Activated naive CD4-positive, alpha-beta T cell treated with anti-CD3 and anti-CD28 coated beads for 36 hours (primary cell): Measurements from ENCODE around the gene SPG7. TPM values are rescaled to one million over a fixed set of nuclear protein-coding genes. Genes with fewer than 3 reads are reported as not detected.
A peak's percentile ranks its signal among the peaks of the same experiment; 100 is the strongest.

ENCODE experiments used
- CTCF ChIA-PET: fragments of 350-600 bp; sonication (Branson Sonifier 250); formaldehyde crosslinking; loops from one replicate; lab custom pipeline; 2021; ENCODE audit warnings: antibody characterized with exemption; lab: Charles Lee
- DNase-seq: peaks from one replicate; pipeline ENCODE4 v3.0.0-alpha.2; 2020
- H3K27ac Mint-ChIP-seq: one replicate; pipeline ENCODE4 v1.8.0; 2021; ENCODE audit warnings: mild to moderate bottlenecking, mixed read lengths
- H3K27me3 Mint-ChIP-seq: one replicate; pipeline ENCODE4 v1.8.0; 2021; ENCODE audit warnings: low read depth, mixed read lengths
- H3K36me3 Mint-ChIP-seq: one replicate; pipeline ENCODE4 v1.8.0; 2021; ENCODE audit warnings: low read depth, mixed read lengths
- H3K4me1 Mint-ChIP-seq: one replicate; pipeline ENCODE4 v1.8.0; 2021; ENCODE audit warnings: low read depth, mixed read lengths
- H3K4me3 Mint-ChIP-seq: one replicate; pipeline ENCODE4 v1.8.0; 2021; ENCODE audit warnings: mild to moderate bottlenecking, moderate library complexity, mixed read lengths
- H3K9me3 Mint-ChIP-seq: one replicate; pipeline ENCODE4 v1.8.0; 2021; ENCODE audit warnings: mixed read lengths
- intact Hi-C: fragments of 100-400 bp; cut with micrococcal nuclease; formaldehyde crosslinking; loops from one replicate; pipeline ENCODE4 v1.15.1; 2023
- total RNA-seq, 2 experiments: library from RNA; stranded (reverse); gene quantifications; one replicate each; pipeline ENCODE4 v1.2.3, GENCODE V29; 2021

Gene SPG7
- total RNA-seq, 2 experiments from 2014 or later = 62.4 to 67.7 TPM

- H3K27me3 Mint-ChIP-seq = no peaks in the 10 kb centered on the region
- peaks cover 22% of the 10 kb centered on the region for H3K36me3 Mint-ChIP-seq
- DNase-seq = peak; percentile 90
- peak overlapping the region; percentile 96 for H3K4me3 Mint-ChIP-seq
- peaks cover 64% of the 10 kb centered on the region for H3K4me1 Mint-ChIP-seq
- H3K9me3 Mint-ChIP-seq = no peaks in the 10 kb centered on the region
- intact Hi-C loops = loop anchor here (1.0 to 2.0 kb wide), 3 partner anchors 48 to 242 kb away; no protein-coding TSS in a partner anchor
- CTCF ChIA-PET = no interaction called here
- peak overlapping the region; percentile 98 for H3K27ac Mint-ChIP-seq
Measured at GRCh38 chr16:89489040-89489897, 18.9 kb upstream of the SPG7 start.

GRCh38 chr16:89489898-89490438, 18.2 kb upstream of the SPG7 start:
- Mint-ChIP-seq H3K4me3 (peak overlapping the region; percentile 32), H3K36me3 (peaks cover 21% of the 10 kb centered on the region), H3K9me3 (no peaks in the 10 kb centered on the region), H3K27me3 (no peaks in the 10 kb centered on the region), H3K27ac (no peak overlapping the region), H3K4me1 (peaks cover 57% of the 10 kb centered on the region)
- intact Hi-C loops = loop anchor here (1.0 to 2.0 kb wide), 6 partner anchors 15 to 249 kb away; partner anchors contain the start of gene RPL13
- CTCF ChIA-PET = no interaction called here
- DNase-seq = no peak

- peak within 1 kb of the TSS; percentile 98 for H3K27ac Mint-ChIP-seq
- H3K9me3 Mint-ChIP-seq = no peaks in the 10 kb centered on the region
- DNase-seq = peak; percentile 99
- peak within 1 kb of the TSS; percentile 96 for H3K4me3 Mint-ChIP-seq
- intact Hi-C loops = loop anchor here (1.0 to 2.0 kb wide), 3 partner anchors 15 to 250 kb away; partner anchors contain the start of gene RPL13
- peaks cover 50% of the 10 kb centered on the region for H3K4me1 Mint-ChIP-seq
- H3K36me3 Mint-ChIP-seq = peaks cover 19% of the 10 kb centered on the region
- no peaks in the 10 kb centered on the region for H3K27me3 Mint-ChIP-seq
- CTCF ChIA-PET = interaction anchor here (0.6 kb wide), 1 partner anchor 221 kb away, joined by 3 read pairs; no protein-coding TSS in a partner anchor
Measured at GRCh38 chr16:89490439-89491237, 17.6 kb upstream of the SPG7 start, which contains the start of gene ANKRD11. Gene ANKRD11, minus strand, starts transcription at chr16:89490561. Its CDS starts 173,542 bp downstream, at chr16:89317019.

- CTCF ChIA-PET = interaction anchor here (0.6 kb wide), 1 partner anchor 222 kb away, joined by 3 read pairs; no protein-coding TSS in a partner anchor
- DNase-seq = no peak
- H3K36me3 Mint-ChIP-seq = peaks cover 16% of the 10 kb centered on the region
- peak overlapping the region; percentile 85 for H3K4me3 Mint-ChIP-seq
- intact Hi-C loops = loop anchor here (2.0 kb wide), 1 partner anchor 251 kb away; no protein-coding TSS in a partner anchor
- H3K4me1 Mint-ChIP-seq = peaks cover 43% of the 10 kb centered on the region
- H3K27me3 Mint-ChIP-seq = no peaks in the 10 kb centered on the region
- peak overlapping the region; percentile 80 for H3K27ac Mint-ChIP-seq
- no peaks in the 10 kb centered on the region for H3K9me3 Mint-ChIP-seq
Measured at GRCh38 chr16:89491238-89491869, 16.8 kb upstream of the SPG7 start.

- CTCF ChIA-PET = no interaction called here
- no peak overlapping the region for H3K27ac Mint-ChIP-seq
- peak overlapping the region; percentile 85 for H3K4me3 Mint-ChIP-seq
- no peak for DNase-seq
- peaks cover 35% of the 10 kb centered on the region for H3K4me1 Mint-ChIP-seq
- H3K9me3 Mint-ChIP-seq = no peaks in the 10 kb centered on the region
- intact Hi-C loops = loop anchor here (2.0 kb wide), 1 partner anchor 251 kb away; no protein-coding TSS in a partner anchor
- no peaks in the 10 kb centered on the region for H3K27me3 Mint-ChIP-seq
- peaks cover 13% of the 10 kb centered on the region for H3K36me3 Mint-ChIP-seq
Measured at GRCh38 chr16:89491974-89492687, 16.1 kb upstream of the SPG7 start.

GRCh38 chr16:89493776-89494175, 14.4 kb upstream of the SPG7 start:
- no peak overlapping the region for H3K27ac Mint-ChIP-seq
- no peaks in the 10 kb centered on the region for H3K27me3 Mint-ChIP-seq
- intact Hi-C loops = no loop called here
- CTCF ChIA-PET = no interaction called here
- peaks cover 4% of the 10 kb centered on the region for H3K36me3 Mint-ChIP-seq
- H3K4me3 Mint-ChIP-seq = no peak overlapping the region
- no peaks in the 10 kb centered on the region for H3K9me3 Mint-ChIP-seq
- DNase-seq = no peak
- H3K4me1 Mint-ChIP-seq = peaks cover 24% of the 10 kb centered on the region

GRCh38 chr16:89495121-89495520, 13.1 kb upstream of the SPG7 start:
- DNase-seq = no peak
- Mint-ChIP-seq H3K4me3 (no peak overlapping the region), H3K27ac (no peak overlapping the region), H3K4me1 (peaks cover 20% of the 10 kb centered on the region), H3K27me3 (no peaks in the 10 kb centered on the region), H3K9me3 (no peaks in the 10 kb centered on the region), H3K36me3 (no peaks in the 10 kb centered on the region)
- intact Hi-C loops = no loop called here
- CTCF ChIA-PET = interaction anchor here (0.6 to 1.2 kb wide), 4 partner anchors 22 to 649 kb away, joined by 3 to 4 read pairs (median 4); no protein-coding TSS in a partner anchor

GRCh38 chr16:89498839-89499238, 9.4 kb upstream of the SPG7 start:
- Mint-ChIP-seq H3K27ac (no peak overlapping the region), H3K4me3 (no peak overlapping the region), H3K4me1 (no peaks in the 10 kb centered on the region), H3K9me3 (no peaks in the 10 kb centered on the region), H3K36me3 (no peaks in the 10 kb centered on the region), H3K27me3 (no peaks in the 10 kb centered on the region)
- intact Hi-C loops = no loop called here
- CTCF ChIA-PET = no interaction called here
- no peak for DNase-seq

- H3K27me3 Mint-ChIP-seq = no peaks in the 10 kb centered on the region
- H3K9me3 Mint-ChIP-seq = no peaks in the 10 kb centered on the region
- H3K4me3 Mint-ChIP-seq = no peak overlapping the region
- H3K27ac Mint-ChIP-seq = no peak overlapping the region
- no peaks in the 10 kb centered on the region for H3K4me1 Mint-ChIP-seq
- intact Hi-C loops = loop anchor here (10.0 kb wide), 1 partner anchor 405 kb away; the partner anchor contains the start of gene ACSF3
- CTCF ChIA-PET = interaction anchor here (0.6 kb wide), 1 partner anchor 218 kb away, joined by 5 read pairs; no protein-coding TSS in a partner anchor
- no peak for DNase-seq
- H3K36me3 Mint-ChIP-seq = no peaks in the 10 kb centered on the region
Measured at GRCh38 chr16:89499767-89500166, 8.4 kb upstream of the SPG7 start.

- Mint-ChIP-seq H3K4me3 (no peak overlapping the region), H3K27me3 (no peaks in the 10 kb centered on the region), H3K36me3 (no peaks in the 10 kb centered on the region), H3K9me3 (no peaks in the 10 kb centered on the region), H3K27ac (no peak overlapping the region), H3K4me1 (peaks cover 22% of the 10 kb centered on the region)
- intact Hi-C loops = loop anchor here (10.0 kb wide), 1 partner anchor 407 kb away; the partner anchor contains the start of gene ACSF3
- CTCF ChIA-PET = interaction anchor here (0.6 kb wide), 1 partner anchor 7 kb away, joined by 3 read pairs; no protein-coding TSS in a partner anchor
- DNase-seq = no peak
Measured at GRCh38 chr16:89502081-89502843, 5.9 kb upstream of the SPG7 start.
